Omental fat pad (tissue), 4 donors: ENCODE results near the gene WEE2. TPM values are rescaled to one million over a fixed set of nuclear protein-coding genes. Genes with fewer than 3 reads are reported as not detected.

ENCODE experiments used
- ATAC-seq: fragments of 150-250 bp; one replicate; pipeline ENCODE4 v1.9.1; 2016; ENCODE audit warnings: mild to moderate bottlenecking, moderate library complexity; ENCODE audit not compliant: low FRiP score
- DNase-seq: peaks from one replicate; pipeline ENCODE4 v3.0.0-alpha.2; 2019; ENCODE audit warnings: low spot score
- CTCF ChIP-seq, 3 donors: fragments of 450-650 bp; IDR thresholded peaks; one replicate each; pipeline ENCODE4 v1.5.1; 2016 to 2017; ENCODE audit warnings: antibody characterized with exemption in 3 of 3, mild to moderate bottlenecking in 3 of 3, moderate library complexity in 2 of 3
- total RNA-seq, 4 donors: library from RNA; depleted of rRNA; stranded (reverse); fragments of >200 nt; gene quantifications; one replicate each; pipeline ENCODE4 v1.1.0, GENCODE V29; 2016

WEE2 gene
- under 1 TPM in 1 of 4 donors, not detected in 3; 0.79 TPM for total RNA-seq

GRCh38 chr7:141708351-141708750 is at the start of gene WEE2:
Gene WEE2 (plus strand): TSS chr7:141708353. CDS start chr7:141708759, 406 bp downstream.
- TF ChIP-seq CTCF (IDR thresholded peaks at IDR 0.05), result no peak
- no peak for ATAC-seq
- no peak for DNase-seq

GRCh38 chr7:141659501-141659900 is 48.7 kb upstream of the WEE2 start:
- DNase-seq (no peak), ATAC-seq (no peak)
- TF ChIP-seq CTCF (IDR thresholded peaks at IDR 0.05), result no peak

DNA sequence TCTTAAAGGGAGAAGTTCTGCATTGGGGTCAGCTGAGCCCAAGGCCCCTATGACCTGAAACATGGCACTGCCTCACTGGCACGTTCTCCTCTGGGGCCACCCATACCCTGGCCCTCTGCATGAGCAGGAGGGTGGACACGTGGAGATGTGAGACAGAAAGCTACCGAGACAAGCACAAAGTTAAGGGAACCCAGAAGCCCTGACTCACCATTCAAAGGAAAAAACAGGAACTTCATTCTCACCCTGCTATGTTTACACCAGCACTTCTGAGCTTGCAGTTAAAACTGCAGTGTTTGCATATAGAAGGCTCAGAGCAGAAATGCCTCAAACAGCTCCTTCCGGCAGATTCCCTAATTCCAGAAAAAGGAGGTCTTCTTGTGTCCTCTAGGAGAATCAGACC is 47.9 kb upstream of the WEE2 start:
- TF ChIP-seq CTCF (IDR thresholded peaks at IDR 0.05), result no peak
- ATAC-seq, result peak; percentile 44
- DNase-seq, result no peak

DNA sequence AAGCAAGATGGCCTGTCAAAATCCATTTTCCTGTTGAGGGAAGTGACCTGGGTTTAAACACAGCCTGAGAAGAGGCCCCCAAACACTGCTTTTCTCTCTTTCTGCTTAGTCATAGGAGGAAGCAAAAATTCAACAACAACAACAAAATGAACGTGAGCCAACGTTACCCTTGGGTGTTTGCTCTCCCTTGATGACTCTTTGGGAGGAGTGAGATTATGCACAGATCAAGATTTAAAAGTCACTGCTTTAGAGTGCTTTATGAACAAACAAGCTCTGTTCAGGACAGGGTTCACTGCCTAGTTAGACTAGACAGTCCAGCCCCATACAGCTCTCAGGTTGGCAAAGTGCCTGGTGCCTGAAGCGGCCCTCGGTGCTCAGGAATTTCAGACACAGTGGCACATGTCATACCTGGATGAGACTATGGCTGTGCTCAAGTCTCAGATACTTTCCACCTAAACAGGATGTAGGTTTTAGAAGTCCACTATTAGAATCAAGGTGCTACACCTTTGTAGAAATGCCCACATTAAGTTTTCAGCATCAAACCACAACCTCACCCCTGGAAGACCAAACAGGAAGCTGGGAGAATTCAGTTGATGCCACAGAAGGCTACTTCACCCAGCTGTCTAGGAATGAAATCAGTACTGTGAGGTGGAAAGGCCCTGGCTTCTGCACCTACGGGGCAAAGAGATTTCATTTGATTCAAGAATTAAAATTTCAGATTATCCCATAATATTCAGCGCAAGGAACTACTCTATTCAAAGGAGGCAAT is 44.9 kb upstream of the WEE2 start:
- ATAC-seq (no peak), DNase-seq (no peak)
- TF ChIP-seq CTCF (IDR thresholded peaks at IDR 0.05), result no peak

- DNase-seq (no peak), ATAC-seq (no peak)
- no peak for TF ChIP-seq CTCF (IDR thresholded peaks at IDR 0.05)
These were observed 43.7 kb upstream of the WEE2 start for GRCh38 chr7:141664450-141664849.

DNA sequence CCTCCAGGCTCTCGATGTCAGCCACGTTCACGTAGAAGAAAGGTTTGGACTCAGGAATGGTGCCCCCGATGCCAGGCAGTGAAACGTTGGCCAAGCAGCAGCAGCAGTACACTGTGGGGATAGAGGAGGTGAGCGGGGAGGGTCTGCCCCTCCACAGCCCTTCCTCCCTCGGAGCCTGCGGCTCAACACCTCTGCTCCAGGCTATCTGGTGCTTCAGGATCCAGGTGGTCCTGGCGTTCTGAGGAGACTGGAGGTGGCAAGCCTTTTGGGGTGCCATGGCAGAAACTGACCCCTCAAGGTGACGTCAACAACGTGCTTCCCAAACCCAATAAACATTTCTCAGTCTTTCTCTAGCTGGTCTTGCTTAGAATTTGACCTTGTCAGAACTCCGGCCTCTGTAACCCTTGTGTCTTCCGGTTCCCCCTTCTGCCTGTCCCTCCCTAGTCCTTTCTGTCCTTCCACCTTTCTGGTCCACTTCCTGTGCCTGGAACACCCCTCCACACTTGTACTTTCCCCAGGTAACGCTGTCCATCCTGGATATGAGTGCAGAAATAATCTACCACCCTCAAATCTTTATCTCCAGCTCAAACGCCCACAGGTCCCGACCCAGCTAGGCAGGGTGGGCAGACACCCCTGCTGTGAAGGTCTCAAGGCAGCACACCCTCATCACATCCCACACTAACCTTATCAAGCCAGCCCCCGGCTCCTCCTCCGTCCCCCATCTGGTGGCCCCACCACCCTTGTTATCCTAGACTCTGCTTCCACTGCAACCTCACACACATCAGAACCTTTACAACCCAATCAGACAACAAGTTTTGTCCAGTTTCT is 42.7 kb upstream of the WEE2 start:
- DNase-seq (no peak), ATAC-seq (no peak)
- no peak for TF ChIP-seq CTCF (IDR thresholded peaks at IDR 0.05)
